IMR-90 (cell line): ENCODE results near the gene MLLT10.

Source experiments
- BHLHE40 ChIP-seq: fragments of 150-350 bp; IDR thresholded peaks from 2 replicates; pipeline ENCODE4 v1.6.1; 2016; ENCODE audit warnings: mild to moderate bottlenecking, low read depth, low read length
- CTCF ChIP-seq: conservative IDR thresholded peaks from 2 replicates; pipeline ENCODE4 v1.5.1; 2012; ENCODE audit warnings: mild to moderate bottlenecking, low read depth, low read length, improper control_type of control experiment
- MAZ ChIP-seq: IDR thresholded peaks from 2 replicates; pipeline ENCODE4 v1.6.1; 2012; ENCODE audit warnings: low read depth, mild to moderate bottlenecking, low read length, improper control_type of control experiment, moderate library complexity, borderline replicate concordance
- RAD21 ChIP-seq: IDR thresholded peaks from 2 replicates; pipeline ENCODE4 v1.6.1; 2012; ENCODE audit warnings: low read length, improper control_type of control experiment

GRCh38 chr10:21512573-21513404 is 21.2 kb upstream of the MLLT10 start:
- no peak for TF ChIP-seq CTCF
- no peak for TF ChIP-seq MAZ
- no peak for TF ChIP-seq RAD21
- no peak for TF ChIP-seq BHLHE40
